K562 (cell line): Measurements from ENCODE around the gene RINL. TPM values are rescaled to one million over a fixed set of nuclear protein-coding genes. Genes with fewer than 3 reads are reported as not detected.
A peak's percentile ranks its signal among the peaks of the same experiment; 100 is the strongest.

Experiments used
- FOXM1 ChIP-seq, 2 experiments: fragments of 450-650 bp in 1 of 2; sonication (generic) in 1 of 2; formaldehyde crosslinking in 1 of 2; IDR thresholded peaks; 2 replicates each; pipeline versions ENCODE4 v1.6.1 to v1.9.0; 2017 to 2022; ENCODE audit warnings: low read depth in 2 of 2, mild to moderate bottlenecking in 2 of 2, missing genetic modification reagents in 1 of 2, moderate library complexity in 1 of 2
- HNRNPH1 ChIP-seq: fragments of 200-400 bp; formaldehyde crosslinking; optimal IDR thresholded peaks from 2 replicates; pipeline ENCODE3; 2017; ENCODE audit warnings: low read depth, mild to moderate bottlenecking, low read length, moderate library complexity
- JUND ChIP-seq, 2 experiments: IDR thresholded peaks; 2 replicates in 1 of 2; 3 replicates in 1 of 2; pipeline ENCODE4 v1.6.1; 2011; ENCODE audit warnings: borderline replicate concordance in 2 of 2, low read depth in 2 of 2, low read length in 2 of 2, improper control_type of control experiment in 1 of 2, missing biosample characterization in 1 of 2, missing genetic modification characterization in 1 of 2, missing genetic modification reagents in 1 of 2
- KLF13 ChIP-seq: fragments of 450-650 bp; IDR thresholded peaks from 2 replicates; pipeline ENCODE4 v1.6.1; 2016; ENCODE audit warnings: missing genetic modification characterization, low read depth, mild to moderate bottlenecking, missing compliant biosample characterization, moderate library complexity, borderline replicate concordance
- MBD1 ChIP-seq: fragments of 250-450 bp; sonication (Bioruptor Pico); IDR thresholded peaks from 2 replicates; pipeline ENCODE4 v1.8.0; 2022; ENCODE audit warnings: inconsistent platforms
- MXI1 ChIP-seq: IDR thresholded peaks from 2 replicates; pipeline ENCODE4 v1.6.1; 2011; ENCODE audit warnings: low read depth, mild to moderate bottlenecking, improper control_type of control experiment, low read length
- NEUROD1 ChIP-seq: fragments of 150-350 bp; IDR thresholded peaks from 2 replicates; pipeline ENCODE4 v1.6.1; 2014; ENCODE audit warnings: borderline replicate concordance, low read length, low read depth; ENCODE audit not compliant: partially characterized antibody
- NKRF ChIP-seq: fragments of 450-650 bp; IDR thresholded peaks from 2 replicates; pipeline ENCODE4 v1.6.1; 2016; ENCODE audit warnings: borderline replicate concordance
- NRF1 ChIP-seq, 2 experiments: fragments of 450-650 bp; IDR thresholded peaks in 1 of 2; conservative IDR thresholded peaks in 1 of 2; 2 replicates each; pipeline ENCODE4 v1.6.1; 2014; ENCODE audit warnings: mild to moderate bottlenecking in 2 of 2
- PTBP1 ChIP-seq: fragments of 200-400 bp; formaldehyde crosslinking; IDR thresholded peaks from 2 replicates; pipeline ENCODE4 v1.6.1; 2017; ENCODE audit warnings: low read depth, low read length
- SMARCA5 ChIP-seq: fragments of 450-650 bp; IDR thresholded peaks from 2 replicates; pipeline ENCODE4 v1.6.1; 2016
- SRSF3 ChIP-seq: fragments of 200-400 bp; formaldehyde crosslinking; IDR thresholded peaks from 2 replicates; pipeline ENCODE4 v1.6.1; 2016; ENCODE audit warnings: mild to moderate bottlenecking, low read length, moderate library complexity; ENCODE audit not compliant: insufficient read depth
- TBP ChIP-seq: optimal IDR thresholded peaks from 2 replicates; pipeline ENCODE3; 2011; ENCODE audit warnings: low read depth, low read length, improper control_type of control experiment
- TFE3 ChIP-seq: fragments of 450-650 bp; formaldehyde crosslinking; IDR thresholded peaks from 2 replicates; pipeline ENCODE4 v1.4.0; 2020; ENCODE audit warnings: mild to moderate bottlenecking, mixed read lengths
- TRIM24 ChIP-seq, 2 experiments: fragments of 450-650 bp; IDR thresholded peaks; 2 replicates each; pipeline ENCODE4 v1.6.1; 2016
- XRCC5 ChIP-seq: fragments of 200-400 bp; formaldehyde crosslinking; IDR thresholded peaks from 2 replicates; pipeline ENCODE4 v1.6.1; 2017; ENCODE audit warnings: low read depth, mild to moderate bottlenecking, low read length
- ZBTB1 ChIP-seq: sonication (generic); formaldehyde crosslinking; IDR thresholded peaks from 2 replicates; pipeline ENCODE4 v1.8.1; 2023; ENCODE audit warnings: missing genetic modification reagents, low read depth, mild to moderate bottlenecking, borderline replicate concordance
- ZNF384 ChIP-seq: IDR thresholded peaks from 2 replicates; pipeline ENCODE4 v1.6.1; 2012; ENCODE audit warnings: low read depth, low read length, improper control_type of control experiment
- ZNF395 ChIP-seq: fragments of 200-800 bp; sonication (Bioruptor generic); IDR thresholded peaks from 2 replicates; pipeline ENCODE4 v1.6.1; 2017; ENCODE audit warnings: missing genetic modification characterization, missing compliant biosample characterization
- polyA plus RNA-seq, 8 experiments: library from polyadenylated mRNA; depleted of rRNA in 4 of 8; stranded (reverse) in 5 of 8; unstranded in 3 of 8; fragments of >200 nt; fragmentation: Nextera tagmentation in 2 of 8; fragmentation: Illumina TruSeq in 1 of 8; extraction: Ambion mirVana in 2 of 8; extraction: Trizol in 1 of 8; gene quantifications; 2 replicates each; pipeline versions ENCODE4 v1.2.1 to v1.2.3, GENCODE V29; 2011 to 2014; ENCODE audit warnings: inconsistent platforms in 1 of 8, missing spikeins in 1 of 8
- total RNA-seq, 7 experiments: library from RNA; depleted of rRNA in 6 of 7; stranded (reverse); fragments of >200 nt in 6 of 7; fragmentation: Illumina TruSeq in 2 of 7; extraction: Trizol in 2 of 7; gene quantifications; 2 replicates each; pipeline versions ENCODE4 v1.2.1 to v1.2.3, GENCODE V29; 2011 to 2021; ENCODE audit warnings: low replicate concordance in 1 of 7

The RINL gene
- total and polyA plus RNA-seq, 9 of the 15 experiments (the other 6 are each of a cell fraction or from before 2014, with no cell fraction given) = 0.82 to 10.9 (median 4.9) TPM

- no peak for TF ChIP-seq FOXM1 (IDR thresholded peaks at IDR 0.05; ENCODE audit: low read depth)
- TF ChIP-seq FOXM1 (CRISPR knock-in tag; IDR thresholded peaks at IDR 0.05; ENCODE audit: low read depth) = peak; percentile 58; the same call in 1 of the 2 replicates
- peak; percentile 33 for TF ChIP-seq HNRNPH1
- no peak for TF ChIP-seq SMARCA5
- no peak for TF ChIP-seq MBD1 (CRISPR knock-in tag)
- no peak for TF ChIP-seq SRSF3
- TF ChIP-seq TFE3 (CRISPR knock-in tag) = peak; percentile 44
- peak; percentile 57 for TF ChIP-seq NEUROD1
- TF ChIP-seq MXI1 = peak; percentile 56; the same call in 1 of the 2 replicates
- TF ChIP-seq KLF13 (tag) = peak; percentile 78
- TF ChIP-seq NRF1 (conservative IDR thresholded peaks at IDR 0.05 in 1 of 2, IDR thresholded peaks at IDR 0.05 in 1 of 2) = peak; percentile 99 to 100
- peak; percentile 97 for TF ChIP-seq ZNF384
- TF ChIP-seq JUND (IDR thresholded peaks at IDR 0.05; ENCODE audit: borderline replicate concordance, low read depth, low read length) = peak; percentile 28; the same call in 1 of the 2 replicates
- no peak; the same call in 2 of the 3 replicates for TF ChIP-seq JUND (tag; IDR thresholded peaks at IDR 0.05; ENCODE audit: borderline replicate concordance, low read depth, low read length)
- TF ChIP-seq PTBP1 = no peak
- 0 out of 4 replicates have a peak, but pooled peaks of 1 of the 2 experiments have one; percentile 4 for TF ChIP-seq TRIM24 (IDR thresholded peaks at IDR 0.05)
- TF ChIP-seq XRCC5 = 0 out of 2 replicates have a peak, but pooled peaks have one; percentile 11
- TF ChIP-seq ZBTB1 (CRISPR knock-in tag) = peak; percentile 59; the same call in 1 of the 2 replicates
- TF ChIP-seq ZNF395 (CRISPR knock-in tag) = 0 out of 2 replicates have a peak, but pooled peaks have one; percentile 88
- TF ChIP-seq NKRF = peak; percentile 87; the same call in 1 of the 2 replicates
- peak; percentile 40 for TF ChIP-seq TBP
These were observed 28.8 kb downstream of the RINL start (continued) for GRCh38 chr19:38849147-38849859.
